Transverse colon (tissue), 4 donors: Measurements from ENCODE around the gene TOX2.

ENCODE experiments used
- CTCF ChIP-seq, 5 experiments: fragments of 200-600 bp in 3 of 5; fragments of 450-650 bp in 2 of 5; sonication (generic) in 3 of 5; IDR thresholded peaks; 1 replicate in 2 of 5; 2 replicates in 3 of 5; pipeline ENCODE4 v1.5.1; 2016 to 2017; ENCODE audit warnings: antibody characterized with exemption in 5 of 5, inconsistent platforms in 3 of 5, mild to moderate bottlenecking in 2 of 5, moderate library complexity in 1 of 5
- EP300 ChIP-seq: sonication (generic); formaldehyde crosslinking; IDR thresholded peaks from one replicate; pipeline ENCODE4 v1.6.1; 2017; ENCODE audit warnings: antibody characterized with exemption, low read depth
- POLR2A ChIP-seq: fragments of 450-650 bp; IDR thresholded peaks from one replicate; pipeline ENCODE4 v1.6.1; 2016; ENCODE audit warnings: antibody characterized with exemption, mild to moderate bottlenecking, moderate library complexity
- POLR2AphosphoS5 ChIP-seq, 3 donors: sonication (generic); formaldehyde crosslinking; IDR thresholded peaks; one replicate each; pipeline ENCODE4 v1.6.1; 2016; ENCODE audit warnings: antibody characterized with exemption in 3 of 3

GRCh38 chr20:43947316-43947710 is 32.7 kb downstream of the TOX2 start:
- TF ChIP-seq CTCF (IDR thresholded peaks at IDR 0.05), result no peak
- TF ChIP-seq POLR2AphosphoS5 (IDR thresholded peaks at IDR 0.05), result no peak
- TF ChIP-seq POLR2A, result no peak
- no peak for TF ChIP-seq EP300
